OCI-LY1 (cell line): Measurements from ENCODE around the gene ASRGL1.

Source experiments
- EZH2 ChIP-seq: fragments of 200-600 bp; sonication (generic), shearing (Covaris generic); IDR thresholded peaks from 2 replicates; pipeline ENCODE4 v1.8.0; 2017; ENCODE audit warnings: borderline replicate concordance, mixed run types, mild to moderate bottlenecking, antibody characterized with exemption, low read length, moderate library complexity, mixed read lengths
- TF ChIP-seq, protein P1 (sequence below): fragments of 200-600 bp; sonication (generic), shearing (Covaris generic); IDR thresholded peaks from 2 replicates; pipeline ENCODE4 v1.5.1; 2017; ENCODE audit warnings: mild to moderate bottlenecking, antibody characterized with exemption, low read length, moderate library complexity, mixed read lengths

DNA sequence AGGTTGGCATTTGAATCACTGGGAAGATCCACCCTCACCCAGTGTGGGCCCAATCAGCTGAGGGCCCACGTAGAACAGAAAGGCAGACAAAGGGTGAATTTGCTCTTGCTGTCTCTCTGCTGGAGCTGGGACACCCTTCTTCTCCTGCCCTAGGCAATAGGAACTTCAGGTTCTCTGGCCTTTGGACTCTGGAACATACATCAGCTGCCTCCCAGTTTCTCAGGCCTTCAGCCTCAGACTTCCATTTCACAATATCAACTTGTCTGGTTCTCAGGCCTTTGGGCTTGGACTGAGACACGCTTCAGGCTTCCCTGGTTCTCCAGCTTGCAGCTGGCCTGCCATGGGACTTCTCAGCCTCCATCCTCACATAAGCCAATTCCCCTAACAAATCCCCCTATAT lies 14.7 kb upstream of the ASRGL1 start:
- TF ChIP-seq, protein P1, sequence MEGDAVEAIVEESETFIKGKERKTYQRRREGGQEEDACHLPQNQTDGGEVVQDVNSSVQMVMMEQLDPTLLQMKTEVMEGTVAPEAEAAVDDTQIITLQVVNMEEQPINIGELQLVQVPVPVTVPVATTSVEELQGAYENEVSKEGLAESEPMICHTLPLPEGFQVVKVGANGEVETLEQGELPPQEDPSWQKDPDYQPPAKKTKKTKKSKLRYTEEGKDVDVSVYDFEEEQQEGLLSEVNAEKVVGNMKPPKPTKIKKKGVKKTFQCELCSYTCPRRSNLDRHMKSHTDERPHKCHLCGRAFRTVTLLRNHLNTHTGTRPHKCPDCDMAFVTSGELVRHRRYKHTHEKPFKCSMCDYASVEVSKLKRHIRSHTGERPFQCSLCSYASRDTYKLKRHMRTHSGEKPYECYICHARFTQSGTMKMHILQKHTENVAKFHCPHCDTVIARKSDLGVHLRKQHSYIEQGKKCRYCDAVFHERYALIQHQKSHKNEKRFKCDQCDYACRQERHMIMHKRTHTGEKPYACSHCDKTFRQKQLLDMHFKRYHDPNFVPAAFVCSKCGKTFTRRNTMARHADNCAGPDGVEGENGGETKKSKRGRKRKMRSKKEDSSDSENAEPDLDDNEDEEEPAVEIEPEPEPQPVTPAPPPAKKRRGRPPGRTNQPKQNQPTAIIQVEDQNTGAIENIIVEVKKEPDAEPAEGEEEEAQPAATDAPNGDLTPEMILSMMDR: no peak
- TF ChIP-seq EZH2: no peak
